SJCRH30 (cell line): ENCODE data around the gene KRT9. TPM values are rescaled to one million over a fixed set of nuclear protein-coding genes. Genes with fewer than 3 reads are reported as not detected.

Experiments
- total RNA-seq: library from RNA; depleted of rRNA; stranded (reverse); fragments of >200 nt; shearing (Covaris generic); gene quantifications from 2 replicates; pipeline ENCODE4 v1.2.3, GENCODE V29; 2014; rRNA removed

The KRT9 gene
- total RNA-seq, 1 experiment from 2014 or later: not detected

Other genes with a start within 250 kb of the KRT9 start
- gene KRT33A, start 221.2 kb downstream of the KRT9 start, total RNA-seq: not detected in 2 replicates
- not detected in 2 replicates for gene KRT33B, start 202.2 kb downstream of the KRT9 start, total RNA-seq
- gene KRT34, start 189.8 kb downstream of the KRT9 start, total RNA-seq: 0.08 TPM in 1 of 2 replicates, not detected in the other
- 0.08 TPM in 1 of 2 replicates, not detected in the other for gene KRT31, start 174.5 kb downstream of the KRT9 start, total RNA-seq
- gene KRT37, start 147.5 kb downstream of the KRT9 start, total RNA-seq: not detected in 2 replicates
- gene KRT38, start 131.1 kb downstream of the KRT9 start, total RNA-seq: not detected in 2 replicates
- gene KRT32, start 104.7 kb downstream of the KRT9 start, total RNA-seq: not detected in 2 replicates
- not detected in 2 replicates for gene KRT35, start 90.9 kb downstream of the KRT9 start, total RNA-seq
- not detected in 2 replicates for gene KRT36, start 82.1 kb downstream of the KRT9 start, total RNA-seq
- gene KRT13, start 66.4 kb downstream of the KRT9 start, total RNA-seq: 0.30 TPM in 1 of 2 replicates, not detected in the other
- 0.08 TPM in 1 of 2 replicates, not detected in the other for gene KRT15, start 53.2 kb downstream of the KRT9 start, total RNA-seq
- 0.25 TPM in 1 of 2 replicates, not detected in the other for gene KRT19, start 43.8 kb downstream of the KRT9 start, total RNA-seq
- not detected in 2 replicates for gene KRT14, start 14.8 kb upstream of the KRT9 start, total RNA-seq
- 0.08 TPM in 1 of 2 replicates, not detected in the other for gene KRT16, start 40.7 kb upstream of the KRT9 start, total RNA-seq
- 134 and 149 TPM in 2 replicates for gene KRT17, start 52.5 kb upstream of the KRT9 start, total RNA-seq
- 107 and 142 TPM in 2 replicates for gene EIF1, start 116.8 kb upstream of the KRT9 start, total RNA-seq
- gene GAST, start 140.3 kb upstream of the KRT9 start, total RNA-seq: not detected in 2 replicates
- gene HAP1, start 162.6 kb upstream of the KRT9 start, total RNA-seq: 0.08 and 0.10 TPM in 2 replicates
- 1.2 and 1.7 TPM in 2 replicates for gene JUP, start 214.7 kb upstream of the KRT9 start, total RNA-seq
- gene P3H4, start 239.9 kb upstream of the KRT9 start, total RNA-seq: 15.7 and 16.9 TPM in 2 replicates
- gene FKBP10, start 240.9 kb upstream of the KRT9 start, total RNA-seq: 61.4 and 72.2 TPM in 2 replicates